Suprapubic skin (tissue), 3 donors: Measurements from ENCODE around the gene RNLS.

ENCODE experiments used
- EP300 ChIP-seq: sonication (generic); formaldehyde crosslinking; IDR thresholded peaks from one replicate; pipeline ENCODE4 v1.6.1; 2017; ENCODE audit warnings: antibody characterized with exemption
- POLR2A ChIP-seq, 2 donors: fragments of 450-650 bp; IDR thresholded peaks; one replicate each; pipeline ENCODE4 v1.6.1; 2017; ENCODE audit warnings: antibody characterized with exemption in 2 of 2, mild to moderate bottlenecking in 2 of 2, moderate library complexity in 2 of 2
- TF ChIP-seq, protein P1 (sequence below), 2 donors: fragments of 200-600 bp in 1 of 2; fragments of 450-650 bp in 1 of 2; sonication (generic) in 1 of 2; IDR thresholded peaks; one replicate each; pipeline ENCODE4 v1.5.1; 2016 to 2019; ENCODE audit warnings: antibody characterized with exemption in 2 of 2, mild to moderate bottlenecking in 1 of 2, moderate library complexity in 1 of 2

DNA sequence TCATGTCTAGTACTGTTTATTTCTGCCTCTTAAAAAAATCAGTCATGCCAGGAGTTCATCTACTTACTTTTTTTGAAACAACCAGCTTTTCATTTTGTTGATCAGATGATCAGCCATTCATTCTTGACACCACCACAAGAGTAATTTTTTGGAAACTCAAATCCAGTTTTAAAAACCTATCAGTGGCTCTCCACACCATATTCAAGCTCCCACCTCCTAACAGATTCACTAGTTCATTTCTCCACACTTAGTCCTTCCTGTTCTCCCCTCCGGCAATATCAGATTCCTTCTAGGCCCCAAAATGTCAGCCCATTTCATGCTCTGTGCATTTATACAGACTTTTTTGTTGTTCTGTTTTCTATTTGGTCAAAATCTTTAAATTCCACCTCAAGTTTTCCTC lies 341.6 kb downstream of the RNLS start:
- TF ChIP-seq EP300, result no peak
- TF ChIP-seq POLR2A (IDR thresholded peaks at IDR 0.05), result no peak
- TF ChIP-seq, protein P1, sequence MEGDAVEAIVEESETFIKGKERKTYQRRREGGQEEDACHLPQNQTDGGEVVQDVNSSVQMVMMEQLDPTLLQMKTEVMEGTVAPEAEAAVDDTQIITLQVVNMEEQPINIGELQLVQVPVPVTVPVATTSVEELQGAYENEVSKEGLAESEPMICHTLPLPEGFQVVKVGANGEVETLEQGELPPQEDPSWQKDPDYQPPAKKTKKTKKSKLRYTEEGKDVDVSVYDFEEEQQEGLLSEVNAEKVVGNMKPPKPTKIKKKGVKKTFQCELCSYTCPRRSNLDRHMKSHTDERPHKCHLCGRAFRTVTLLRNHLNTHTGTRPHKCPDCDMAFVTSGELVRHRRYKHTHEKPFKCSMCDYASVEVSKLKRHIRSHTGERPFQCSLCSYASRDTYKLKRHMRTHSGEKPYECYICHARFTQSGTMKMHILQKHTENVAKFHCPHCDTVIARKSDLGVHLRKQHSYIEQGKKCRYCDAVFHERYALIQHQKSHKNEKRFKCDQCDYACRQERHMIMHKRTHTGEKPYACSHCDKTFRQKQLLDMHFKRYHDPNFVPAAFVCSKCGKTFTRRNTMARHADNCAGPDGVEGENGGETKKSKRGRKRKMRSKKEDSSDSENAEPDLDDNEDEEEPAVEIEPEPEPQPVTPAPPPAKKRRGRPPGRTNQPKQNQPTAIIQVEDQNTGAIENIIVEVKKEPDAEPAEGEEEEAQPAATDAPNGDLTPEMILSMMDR (IDR thresholded peaks at IDR 0.05), result no peak
